Neural cell (in vitro differentiated cells): ENCODE data around the gene WDR20. TPM values are rescaled to one million over a fixed set of nuclear protein-coding genes. Genes with fewer than 3 reads are reported as not detected.

ENCODE experiments used
- H2AFZ ChIP-seq: fragments of 200-600, 300-800 bp; sonication (generic), shearing (Covaris generic); 2 replicates; pipeline ENCODE4 v1.6.0; 2014; ENCODE audit warnings: low read depth, mild to moderate bottlenecking, antibody characterized with exemption, low read length, moderate library complexity
- H3F3A ChIP-seq: fragments of 200-600 bp; shearing (Covaris generic); 2 replicates; pipeline ENCODE4 v1.6.1; 2016; ENCODE audit warnings: mild to moderate bottlenecking, moderate library complexity, mixed read lengths, antibody characterized with exemption, low read length; ENCODE audit not compliant: insufficient read depth, poor library complexity, severe bottlenecking
- H3K27ac ChIP-seq: fragments of 200-600, 300-800 bp; sonication (generic), shearing (Covaris generic); 2 replicates; pipeline ENCODE4 v1.5.1; 2014; ENCODE audit warnings: mild to moderate bottlenecking, low read length, moderate library complexity
- H3K27me3 ChIP-seq: fragments of 300-800, 200-600 bp; sonication (generic), shearing (Covaris generic); 2 replicates; pipeline ENCODE4 v1.6.0; 2014; ENCODE audit warnings: mild to moderate bottlenecking, low read depth, low read length, moderate library complexity; ENCODE audit not compliant: insufficient read depth
- H3K36me3 ChIP-seq: fragments of 300-800, 200-600 bp; sonication (generic), shearing (Covaris generic); 2 replicates; pipeline ENCODE4 v1.5.1; 2014; ENCODE audit warnings: mild to moderate bottlenecking, antibody characterized with exemption, low read length, moderate library complexity; ENCODE audit not compliant: insufficient read depth
- H3K4me2 ChIP-seq: fragments of 300-800, 200-600 bp; sonication (generic), shearing (Covaris generic); 2 replicates; pipeline ENCODE4 v1.6.0; 2014; ENCODE audit warnings: mild to moderate bottlenecking, low read length
- H3K4me3 ChIP-seq: fragments of 300-800, 200-600 bp; sonication (generic), shearing (Covaris generic); 2 replicates; pipeline ENCODE4 v1.5.1; 2014; ENCODE audit warnings: mild to moderate bottlenecking, low read length, moderate library complexity
- H3K79me2 ChIP-seq: fragments of 200-600 bp; shearing (Covaris generic); replicated peaks from 2 replicates; pipeline ENCODE4 v1.6.0; 2014; ENCODE audit warnings: mild to moderate bottlenecking, low read length, moderate library complexity; ENCODE audit not compliant: insufficient read depth
- H3K9ac ChIP-seq: fragments of 300-800, 200-600 bp; sonication (generic), shearing (Covaris generic); 2 replicates; pipeline ENCODE4 v1.6.1; 2016; ENCODE audit warnings: mild to moderate bottlenecking, low read length, mixed read lengths
- H3K9me2 ChIP-seq: fragments of 200-600 bp; shearing (Covaris generic); 2 replicates; pipeline ENCODE4 v1.6.1; 2016; ENCODE audit warnings: mild to moderate bottlenecking, low read length, mixed read lengths; ENCODE audit not compliant: insufficient read depth
- H3K9me3 ChIP-seq: fragments of 200-600, 300-800 bp; sonication (generic), shearing (Covaris generic); 2 replicates; pipeline ENCODE4 v1.6.1; 2016; ENCODE audit warnings: mild to moderate bottlenecking, mixed run types, low read length, moderate library complexity, mixed read lengths
- H4K20me1 ChIP-seq: fragments of 200-600 bp; shearing (Covaris generic); 2 replicates; pipeline ENCODE4 v1.6.1; 2016; ENCODE audit warnings: mild to moderate bottlenecking, mixed run types; ENCODE audit not compliant: insufficient read depth
- CTCF ChIP-seq: fragments of 450-650 bp; IDR thresholded peaks from 2 replicates; pipeline ENCODE4 v1.5.1; 2014; ENCODE audit warnings: antibody characterized with exemption, mild to moderate bottlenecking, moderate library complexity; ENCODE audit not compliant: poor library complexity, severe bottlenecking
- EP300 ChIP-seq: fragments of 450-650 bp; conservative IDR thresholded peaks from 2 replicates; pipeline ENCODE4 v1.6.1; 2014; ENCODE audit warnings: antibody characterized with exemption, mild to moderate bottlenecking, moderate library complexity; ENCODE audit not compliant: poor library complexity, severe bottlenecking
- EZH2 ChIP-seq: fragments of 200-600, 300-800 bp; shearing (Covaris generic), sonication (generic); IDR thresholded peaks from 2 replicates; pipeline ENCODE4 v1.6.1; 2014; ENCODE audit warnings: antibody characterized with exemption, low read length, borderline replicate concordance, mild to moderate bottlenecking; ENCODE audit not compliant: insufficient read depth, poor library complexity, severe bottlenecking
- MXI1 ChIP-seq: fragments of 450-650 bp; conservative IDR thresholded peaks from 2 replicates; pipeline ENCODE4 v1.6.1; 2014; ENCODE audit warnings: antibody characterized with exemption, mild to moderate bottlenecking; ENCODE audit not compliant: poor library complexity, severe bottlenecking
- POLR2AphosphoS5 ChIP-seq: IDR thresholded peaks from 2 replicates; pipeline ENCODE4 v1.6.1; 2012
- RAD21 ChIP-seq: fragments of 450-650 bp; conservative IDR thresholded peaks from 2 replicates; pipeline ENCODE4 v1.6.1; 2014; ENCODE audit warnings: antibody characterized with exemption, mild to moderate bottlenecking, moderate library complexity
- SMC3 ChIP-seq: fragments of 450-650 bp; conservative IDR thresholded peaks from 2 replicates; pipeline ENCODE4 v1.6.1; 2014; ENCODE audit warnings: antibody characterized with exemption, mild to moderate bottlenecking, moderate library complexity; ENCODE audit not compliant: poor library complexity
- TAF1 ChIP-seq: IDR thresholded peaks from 2 replicates; pipeline ENCODE4 v1.6.1; 2012; ENCODE audit warnings: low read depth
- polyA plus RNA-seq: library from polyadenylated mRNA; depleted of rRNA; stranded (reverse); fragments of >200 nt; gene quantifications from 2 replicates; pipeline ENCODE4 v1.2.3, GENCODE V29; 2014
- TF ChIP-seq, protein P1 (sequence below): IDR thresholded peaks from 2 replicates; pipeline ENCODE4 v1.6.1; 2012; ENCODE audit warnings: borderline replicate concordance

The WDR20 gene
- polyA plus RNA-seq, 1 donor from 2014 or later = 28.6 TPM

DNA sequence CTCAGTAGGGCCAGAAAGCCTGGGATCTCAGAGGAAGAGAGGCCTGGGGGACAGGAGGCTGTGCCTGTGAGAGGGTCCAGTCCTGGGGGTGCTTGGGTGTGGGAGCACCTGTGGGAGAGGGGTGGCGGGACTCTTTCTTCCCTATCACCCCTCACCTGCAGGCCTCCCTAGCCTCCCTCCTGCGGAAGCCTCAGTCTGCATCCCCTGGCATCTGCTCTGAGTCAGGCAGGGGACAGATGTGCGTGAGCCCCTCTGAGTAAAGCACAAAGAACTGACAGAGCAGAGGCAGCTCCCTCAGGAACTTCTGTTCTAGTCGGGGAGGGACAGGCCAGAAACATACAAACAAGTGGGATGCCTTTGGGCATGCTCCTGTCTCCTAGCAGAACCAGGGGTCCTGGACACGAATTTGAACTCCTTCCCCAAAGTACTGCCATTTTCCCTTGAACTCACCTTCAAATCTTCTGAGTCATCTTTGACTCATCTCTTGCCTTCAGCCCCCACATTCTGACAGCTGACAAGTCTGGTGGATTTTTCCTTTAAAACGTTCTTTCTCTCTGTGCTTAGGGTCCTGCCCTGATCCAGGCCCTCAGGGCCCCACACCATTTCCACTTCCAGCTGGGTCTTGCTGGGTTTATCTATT is 44.3 kb upstream of the WDR20 start:
- H3K4me2 ChIP-seq = no peak overlapping the region
- H3K27me3 ChIP-seq = no peaks in the 10 kb centered on the region
- H3K9me2 ChIP-seq = no peaks in the 10 kb centered on the region
- H2AFZ ChIP-seq = no peak overlapping the region
- TF ChIP-seq CTCF = no peak
- no peak for TF ChIP-seq TAF1
- no peak for TF ChIP-seq SMC3
- no peak for TF ChIP-seq EZH2
- no peak for TF ChIP-seq MXI1
- TF ChIP-seq RAD21 = no peak
- no peak for TF ChIP-seq EP300
- TF ChIP-seq, protein P1, sequence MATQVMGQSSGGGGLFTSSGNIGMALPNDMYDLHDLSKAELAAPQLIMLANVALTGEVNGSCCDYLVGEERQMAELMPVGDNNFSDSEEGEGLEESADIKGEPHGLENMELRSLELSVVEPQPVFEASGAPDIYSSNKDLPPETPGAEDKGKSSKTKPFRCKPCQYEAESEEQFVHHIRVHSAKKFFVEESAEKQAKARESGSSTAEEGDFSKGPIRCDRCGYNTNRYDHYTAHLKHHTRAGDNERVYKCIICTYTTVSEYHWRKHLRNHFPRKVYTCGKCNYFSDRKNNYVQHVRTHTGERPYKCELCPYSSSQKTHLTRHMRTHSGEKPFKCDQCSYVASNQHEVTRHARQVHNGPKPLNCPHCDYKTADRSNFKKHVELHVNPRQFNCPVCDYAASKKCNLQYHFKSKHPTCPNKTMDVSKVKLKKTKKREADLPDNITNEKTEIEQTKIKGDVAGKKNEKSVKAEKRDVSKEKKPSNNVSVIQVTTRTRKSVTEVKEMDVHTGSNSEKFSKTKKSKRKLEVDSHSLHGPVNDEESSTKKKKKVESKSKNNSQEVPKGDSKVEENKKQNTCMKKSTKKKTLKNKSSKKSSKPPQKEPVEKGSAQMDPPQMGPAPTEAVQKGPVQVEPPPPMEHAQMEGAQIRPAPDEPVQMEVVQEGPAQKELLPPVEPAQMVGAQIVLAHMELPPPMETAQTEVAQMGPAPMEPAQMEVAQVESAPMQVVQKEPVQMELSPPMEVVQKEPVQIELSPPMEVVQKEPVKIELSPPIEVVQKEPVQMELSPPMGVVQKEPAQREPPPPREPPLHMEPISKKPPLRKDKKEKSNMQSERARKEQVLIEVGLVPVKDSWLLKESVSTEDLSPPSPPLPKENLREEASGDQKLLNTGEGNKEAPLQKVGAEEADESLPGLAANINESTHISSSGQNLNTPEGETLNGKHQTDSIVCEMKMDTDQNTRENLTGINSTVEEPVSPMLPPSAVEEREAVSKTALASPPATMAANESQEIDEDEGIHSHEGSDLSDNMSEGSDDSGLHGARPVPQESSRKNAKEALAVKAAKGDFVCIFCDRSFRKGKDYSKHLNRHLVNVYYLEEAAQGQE = no peak
- H4K20me1 ChIP-seq = no peaks in the 10 kb centered on the region
- H3K9ac ChIP-seq = no peak overlapping the region
- no peak overlapping the region for H3K27ac ChIP-seq
- no peaks in the 10 kb centered on the region for H3K36me3 ChIP-seq
- no peaks in the 10 kb centered on the region for H3K79me2 ChIP-seq
- no peaks in the 10 kb centered on the region for H3F3A ChIP-seq
- no peak overlapping the region for H3K4me3 ChIP-seq
- no peaks in the 10 kb centered on the region for H3K9me3 ChIP-seq

- no peaks in the 10 kb centered on the region for H3K79me2 ChIP-seq
- H3F3A ChIP-seq = no peaks in the 10 kb centered on the region
- H3K9me2 ChIP-seq = no peaks in the 10 kb centered on the region
- no peaks in the 10 kb centered on the region for H3K27me3 ChIP-seq
- H3K9ac ChIP-seq = peak overlapping the region; percentile 6
- no peaks in the 10 kb centered on the region for H3K36me3 ChIP-seq
- H3K9me3 ChIP-seq = no peaks in the 10 kb centered on the region
- TF ChIP-seq, protein P1 = no peak
- no peak for TF ChIP-seq EP300
- no peak for TF ChIP-seq SMC3
- TF ChIP-seq POLR2AphosphoS5 = no peak
- no peak for TF ChIP-seq EZH2
- TF ChIP-seq RAD21 = no peak
- TF ChIP-seq CTCF = no peak
- H3K4me3 ChIP-seq = peak overlapping the region; percentile 9
- H4K20me1 ChIP-seq = no peaks in the 10 kb centered on the region
- no peak overlapping the region for H2AFZ ChIP-seq
- peak overlapping the region; percentile 15 for H3K4me2 ChIP-seq
- H3K27ac ChIP-seq = peak overlapping the region; percentile 6
These were observed 43.7 kb upstream of the WDR20 start for GRCh38 chr14:102095871-102096568.
